Effector memory CD4-positive, alpha-beta T cell (primary cell): ENCODE data around the gene SPAG9.

Source experiments
- DNase-seq, 3 donors: peaks; one replicate each; pipeline ENCODE4 v3.0.0-alpha.2; 2020
- H3K27ac ChIP-seq: 2 replicates; pipeline ENCODE4 v1.7.0; 2013; ENCODE audit warnings: mild to moderate bottlenecking, low read length, moderate library complexity; ENCODE audit not compliant: insufficient read depth, poor library complexity, severe bottlenecking
- H3K27me3 ChIP-seq: replicated peaks from 2 replicates; pipeline ENCODE4 v1.7.0; 2013; ENCODE audit warnings: mild to moderate bottlenecking, low read length; ENCODE audit not compliant: insufficient read depth, control insufficient read depth, poor library complexity, severe bottlenecking
- H3K36me3 ChIP-seq: 2 replicates; pipeline ENCODE4 v1.7.0; 2013; ENCODE audit warnings: mild to moderate bottlenecking, low read length, moderate library complexity; ENCODE audit not compliant: control insufficient read depth, insufficient read depth
- H3K4me1 ChIP-seq: 2 replicates; pipeline ENCODE4 v1.7.0; 2013; ENCODE audit warnings: low read length, mild to moderate bottlenecking; ENCODE audit not compliant: control insufficient read depth, insufficient read depth, poor library complexity, severe bottlenecking
- H3K4me3 ChIP-seq: 2 replicates; pipeline ENCODE4 v1.7.0; 2013; ENCODE audit warnings: low read length, low read depth, mild to moderate bottlenecking; ENCODE audit not compliant: insufficient read depth, poor library complexity, severe bottlenecking
- H3K9me3 ChIP-seq: 2 replicates; pipeline ENCODE4 v1.7.0; 2013; ENCODE audit warnings: mild to moderate bottlenecking, low read length, moderate library complexity; ENCODE audit not compliant: control insufficient read depth
- total RNA-seq, 3 donors: gene quantifications; one replicate each; lab custom pipeline; 2026; lab: John Stamatoyannopoulos, UW

Gene SPAG9
- 111 to 122 (median 118) reads per million in 3 donors for total RNA-seq

GRCh38 chr17:51120739-51121619 lies at the start of gene SPAG9:
TSS of gene SPAG9 (minus strand) at chr17:51120868. CDS start at chr17:51120656, 212 bp downstream.
- DNase-seq: peak; percentile 85 to 88 (median 88)

GRCh38 chr17:51169340-51169739 lies 48.7 kb upstream of the SPAG9 start:
- Histone ChIP-seq H3K27ac (no peak overlapping the region), H3K4me1 (no peaks in the 10 kb centered on the region), H3K9me3 (no peaks in the 10 kb centered on the region), H3K27me3 (no peaks in the 10 kb centered on the region), H3K36me3 (peaks cover 18% of the 10 kb centered on the region), H3K4me3 (no peak overlapping the region)
- DNase-seq: no peak

More at GRCh38 chr17:51120739-51121619, at the start of gene SPAG9:
- H3K36me3 ChIP-seq: peaks cover 2% of the 10 kb centered on the region
- peak within 1 kb of the TSS; percentile 99 for H3K4me3 ChIP-seq
- no peaks in the 10 kb centered on the region for H3K27me3 ChIP-seq
- peaks cover 19% of the 10 kb centered on the region for H3K4me1 ChIP-seq
- H3K27ac ChIP-seq: peak within 1 kb of the TSS; percentile 94
- H3K9me3 ChIP-seq: no peaks in the 10 kb centered on the region

GRCh38 chr17:51166987-51167931 lies 46.6 kb upstream of the SPAG9 start:
- peak; percentile 26 to 47 (median 43) for DNase-seq
- no peaks in the 10 kb centered on the region for H3K27me3 ChIP-seq

GRCh38 chr17:51166198-51166986 lies 45.7 kb upstream of the SPAG9 start, which contains the start of gene NME2:
TSS of gene NME2 (plus strand) at chr17:51166411. CDS start at chr17:51166831, 420 bp downstream.
- Histone ChIP-seq H3K9me3 (no peaks in the 10 kb centered on the region), H3K27me3 (no peaks in the 10 kb centered on the region), H3K4me1 (no peaks in the 10 kb centered on the region), H3K36me3 (peaks cover 23% of the 10 kb centered on the region), H3K4me3 (peak within 1 kb of the TSS; percentile 77), H3K27ac (peak within 1 kb of the TSS; percentile 68)
- peak; percentile 33 to 48 (median 38) for DNase-seq

More at GRCh38 chr17:51166987-51167931, 46.6 kb upstream of the SPAG9 start:
- Histone ChIP-seq H3K4me3 (peak overlapping the region; percentile 77), H3K9me3 (no peaks in the 10 kb centered on the region), H3K4me1 (no peaks in the 10 kb centered on the region), H3K27ac (peak overlapping the region; percentile 68), H3K36me3 (peaks cover 18% of the 10 kb centered on the region)

- Histone ChIP-seq H3K27ac (peak overlapping the region; percentile 68), H3K36me3 (peaks cover 21% of the 10 kb centered on the region), H3K9me3 (no peaks in the 10 kb centered on the region), H3K4me3 (peak overlapping the region; percentile 77), H3K4me1 (no peaks in the 10 kb centered on the region), H3K27me3 (no peaks in the 10 kb centered on the region)
- DNase-seq: no peak
Measured at GRCh38 chr17:51165680-51166197, 45.1 kb upstream of the SPAG9 start.

GRCh38 chr17:51164911-51165679 lies 44.4 kb upstream of the SPAG9 start:
- Histone ChIP-seq H3K27me3 (no peaks in the 10 kb centered on the region), H3K36me3 (peaks cover 17% of the 10 kb centered on the region), H3K27ac (no peak overlapping the region), H3K4me3 (no peak overlapping the region), H3K9me3 (no peaks in the 10 kb centered on the region), H3K4me1 (no peaks in the 10 kb centered on the region)
- DNase-seq: no peak

GRCh38 chr17:51161541-51161940 lies 40.9 kb upstream of the SPAG9 start:
- Histone ChIP-seq H3K9me3 (no peaks in the 10 kb centered on the region), H3K36me3 (peaks cover 22% of the 10 kb centered on the region), H3K4me3 (no peak overlapping the region), H3K27ac (no peak overlapping the region), H3K4me1 (no peaks in the 10 kb centered on the region), H3K27me3 (no peaks in the 10 kb centered on the region)
- no peak for DNase-seq

- Histone ChIP-seq H3K27me3 (no peaks in the 10 kb centered on the region), H3K4me1 (peaks cover 2% of the 10 kb centered on the region), H3K27ac (no peak overlapping the region), H3K4me3 (no peak overlapping the region), H3K36me3 (peaks cover 22% of the 10 kb centered on the region), H3K9me3 (no peaks in the 10 kb centered on the region)
- no peak for DNase-seq
Measured at GRCh38 chr17:51159604-51160003, 38.9 kb upstream of the SPAG9 start.
